IMR-90 (cell line): ENCODE measurements around the gene SLC38A3. TPM values are rescaled to one million over a fixed set of nuclear protein-coding genes. Genes with fewer than 3 reads are reported as not detected.

Experiments used
- ATAC-seq: fragments of 200-7000 bp; cut with Tn5 transposase; 2 replicates; pipeline ENCODE4 v1.9.1; 2020; ENCODE audit warnings: low read depth, mild to moderate bottlenecking, moderate library complexity
- BruUV-seq: library from RNA; stranded (reverse); fragments of 400-500 nt; replicated peaks from 2 replicates; lab custom pipeline; 2021; lab: Mats Ljungman, UMichigan
- CTCF ChIA-PET: fragments of 300-600 bp; formaldehyde crosslinking; extraction: SDS; loops from one replicate; lab custom pipeline; 2021; ENCODE audit warnings: antibody characterized with exemption; lab: Yijun Ruan, JAX
- POLR2A ChIA-PET: fragments of 300-600 bp; sonication (Branson Sonifier 250); formaldehyde crosslinking; loops from one replicate; lab custom pipeline; 2022; ENCODE audit warnings: antibody characterized with exemption; ENCODE audit not compliant: unreplicated experiment; lab: Charles Lee
- DNase-seq: peaks from one replicate; pipeline ENCODE4 v3.0.0; 2013
- H2AFZ ChIP-seq: replicated peaks from 2 replicates; pipeline ENCODE3; 2013; ENCODE audit warnings: low read length, mild to moderate bottlenecking; ENCODE audit not compliant: poor library complexity
- H2AK5ac ChIP-seq: 2 replicates; pipeline ENCODE4 v1.6.1; 2013; ENCODE audit warnings: low read depth, low read length, inconsistent platforms
- H2AK9ac ChIP-seq: replicated peaks from 2 replicates; pipeline ENCODE3; 2013; ENCODE audit warnings: mild to moderate bottlenecking, low read depth, low read length, moderate library complexity; ENCODE audit not compliant: poor library complexity
- H2BK120ac ChIP-seq: 2 replicates; pipeline ENCODE4 v1.6.1; 2013; ENCODE audit warnings: low read depth, low read length, inconsistent platforms
- H2BK15ac ChIP-seq: 3 replicates; pipeline ENCODE4 v1.6.1; 2013; ENCODE audit warnings: low read depth, low read length, inconsistent platforms
- H2BK20ac ChIP-seq: 2 replicates; pipeline ENCODE4 v1.6.1; 2013; ENCODE audit warnings: low read depth, mild to moderate bottlenecking, inconsistent platforms, low read length, moderate library complexity
- H2BK5ac ChIP-seq: 2 replicates; pipeline ENCODE4 v1.6.1; 2013; ENCODE audit warnings: mild to moderate bottlenecking, low read depth, low read length, inconsistent platforms; ENCODE audit not compliant: poor library complexity, severe bottlenecking
- H3K14ac ChIP-seq: replicated peaks from 2 replicates; pipeline ENCODE4 v1.6.1; 2013; ENCODE audit warnings: low read depth, low read length, inconsistent platforms
- H3K18ac ChIP-seq: 2 replicates; pipeline ENCODE4 v1.6.1; 2013; ENCODE audit warnings: low read depth, low read length, control low read depth
- H3K23ac ChIP-seq: 2 replicates; pipeline ENCODE4 v1.6.1; 2013; ENCODE audit warnings: low read depth, low read length, inconsistent platforms
- H3K27ac ChIP-seq: 2 replicates; pipeline ENCODE4 v1.5.1; 2013; ENCODE audit warnings: mild to moderate bottlenecking, control low read depth, low read length; ENCODE audit not compliant: insufficient read depth
- H3K27me3 ChIP-seq: 2 replicates; pipeline ENCODE4 v1.6.1; 2013; ENCODE audit warnings: low read length; ENCODE audit not compliant: control insufficient read depth, insufficient read depth
- H3K36me3 ChIP-seq: 2 replicates; pipeline ENCODE4 v1.6.1; 2013; ENCODE audit warnings: low read length, mixed read lengths; ENCODE audit not compliant: control insufficient read depth, insufficient read depth
- H3K4ac ChIP-seq: 2 replicates; pipeline ENCODE4 v1.6.1; 2013; ENCODE audit warnings: low read depth, low read length, inconsistent platforms
- H3K4me1 ChIP-seq: 2 replicates; pipeline ENCODE4 v1.6.1; 2013; ENCODE audit warnings: low read length, mixed read lengths; ENCODE audit not compliant: control insufficient read depth, insufficient read depth
- H3K4me2 ChIP-seq: 2 replicates; pipeline ENCODE4 v1.6.1; 2013; ENCODE audit warnings: low read depth, mild to moderate bottlenecking, control low read depth, low read length, moderate library complexity
- H3K4me3 ChIP-seq: 2 replicates; pipeline ENCODE4 v1.5.1; 2013; ENCODE audit warnings: low read depth, mild to moderate bottlenecking, control low read depth, low read length, moderate library complexity; ENCODE audit not compliant: insufficient read depth
- H3K56ac ChIP-seq: 2 replicates; pipeline ENCODE4 v1.6.1; 2013; ENCODE audit warnings: low read length, inconsistent platforms; ENCODE audit not compliant: insufficient read depth; ENCODE audit errors: extremely low read depth
- H3K79me1 ChIP-seq, 2 experiments: 2 replicates each; pipeline ENCODE4 v1.6.1; 2013; ENCODE audit warnings: low read length in 2 of 2, inconsistent platforms in 1 of 2, low read depth in 1 of 2
- H3K9ac ChIP-seq: 2 replicates; pipeline ENCODE4 v1.6.1; 2013; ENCODE audit warnings: low read depth, low read length, control low read depth
- H3K9me1 ChIP-seq: 2 replicates; pipeline ENCODE4 v1.6.1; 2013; ENCODE audit warnings: low read length, inconsistent platforms; ENCODE audit not compliant: insufficient read depth
- H3K9me3 ChIP-seq: 2 replicates; pipeline ENCODE4 v1.6.1; 2013; ENCODE audit warnings: low read length; ENCODE audit not compliant: control insufficient read depth, insufficient read depth
- H4K20me1 ChIP-seq: 2 replicates; pipeline ENCODE4 v1.6.1; 2013; ENCODE audit warnings: low read length, inconsistent platforms; ENCODE audit not compliant: insufficient read depth
- H4K5ac ChIP-seq: 2 replicates; pipeline ENCODE4 v1.6.1; 2013; ENCODE audit warnings: mild to moderate bottlenecking, low read depth, low read length, control low read depth
- H4K8ac ChIP-seq, 2 experiments: 2 replicates each; pipeline ENCODE4 v1.6.1; 2013; ENCODE audit warnings: low read depth in 2 of 2, low read length in 2 of 2, control low read depth in 1 of 2, inconsistent platforms in 1 of 2
- H4K91ac ChIP-seq: 2 replicates; pipeline ENCODE4 v1.6.1; 2013; ENCODE audit warnings: low read depth, low read length, inconsistent platforms; ENCODE audit not compliant: insufficient read depth
- BHLHE40 ChIP-seq: fragments of 150-350 bp; IDR thresholded peaks from 2 replicates; pipeline ENCODE4 v1.6.1; 2016; ENCODE audit warnings: mild to moderate bottlenecking, low read depth, low read length
- CEBPB ChIP-seq: IDR thresholded peaks from 2 replicates; pipeline ENCODE4 v1.6.1; 2012; ENCODE audit warnings: low read depth, low read length, improper control_type of control experiment
- MAFK ChIP-seq: IDR thresholded peaks from 2 replicates; pipeline ENCODE4 v1.6.1; 2012; ENCODE audit warnings: low read depth, low read length, improper control_type of control experiment
- MAZ ChIP-seq: IDR thresholded peaks from 2 replicates; pipeline ENCODE4 v1.6.1; 2012; ENCODE audit warnings: low read depth, mild to moderate bottlenecking, low read length, improper control_type of control experiment, moderate library complexity, borderline replicate concordance
- NFE2L2 ChIP-seq: fragments of 150-350 bp; IDR thresholded peaks from 2 replicates; pipeline ENCODE4 v1.6.1; 2016; ENCODE audit warnings: low read depth, mild to moderate bottlenecking, low read length
- RAD21 ChIP-seq: IDR thresholded peaks from 2 replicates; pipeline ENCODE4 v1.6.1; 2012; ENCODE audit warnings: low read length, improper control_type of control experiment
- SMC3 ChIP-seq: fragments of 150-350 bp; IDR thresholded peaks from 2 replicates; pipeline ENCODE4 v1.6.1; 2016; ENCODE audit warnings: low read depth, mild to moderate bottlenecking, antibody characterized with exemption, low read length, moderate library complexity
- WGBS, 2 experiments: methylation state at CpG; one replicate each; pipeline versions ENCODE4 v1.1.5 to v1.1.7; 2013; ENCODE audit warnings: missing lambda C conversion rate in 2 of 2; ENCODE audit not compliant: insufficient read length in 1 of 2; ENCODE audit errors: extremely low coverage in 2 of 2; 5-methylcytosine and 5-hydroxymethylcytosine counted together
- dilution Hi-C: fragments of 300-500 bp; cut with HindIII; formaldehyde crosslinking; loops from one replicate; pipeline ENCODE4 v1.14.3; 2018; ENCODE audit warnings: low sequenced_read_pairs; ENCODE audit not compliant: unreplicated experiment
- in situ Hi-C: fragments of 300-500 bp; cut with MboI; formaldehyde crosslinking; loops from 3 replicates; pipeline ENCODE4 v1.14.3; 2019; ENCODE audit warnings: low sequenced_read_pairs, inconsistent platforms, mixed read lengths
- intact Hi-C: fragments of 100-400 bp; cut with micrococcal nuclease; formaldehyde crosslinking; loops from 2 replicates; pipeline ENCODE4 v1.10.0; 2022
- polyA plus RNA-seq, 3 experiments: library from polyadenylated mRNA; depleted of rRNA; stranded (reverse); fragments of >200 nt; gene quantifications; 2 replicates each; pipeline ENCODE4 v1.2.3, GENCODE V29; 2012; ENCODE audit warnings: low replicate concordance in 1 of 3
- total RNA-seq: library from RNA; depleted of rRNA; stranded (reverse); fragments of >200 nt; gene quantifications from 2 replicates; pipeline ENCODE4 v1.2.3, GENCODE V29; 2012
- TF ChIP-seq, protein P1 (sequence below): fragments of 150-350 bp; IDR thresholded peaks from 2 replicates; pipeline ENCODE4 v1.6.1; 2016; ENCODE audit warnings: low read depth, mild to moderate bottlenecking, low read length, moderate library complexity, borderline replicate concordance

The SLC38A3 gene
- total and polyA plus RNA-seq, 2 of the 4 experiments (the other 2 are of a cell fraction), result 0.12 to 0.36 TPM

DNA sequence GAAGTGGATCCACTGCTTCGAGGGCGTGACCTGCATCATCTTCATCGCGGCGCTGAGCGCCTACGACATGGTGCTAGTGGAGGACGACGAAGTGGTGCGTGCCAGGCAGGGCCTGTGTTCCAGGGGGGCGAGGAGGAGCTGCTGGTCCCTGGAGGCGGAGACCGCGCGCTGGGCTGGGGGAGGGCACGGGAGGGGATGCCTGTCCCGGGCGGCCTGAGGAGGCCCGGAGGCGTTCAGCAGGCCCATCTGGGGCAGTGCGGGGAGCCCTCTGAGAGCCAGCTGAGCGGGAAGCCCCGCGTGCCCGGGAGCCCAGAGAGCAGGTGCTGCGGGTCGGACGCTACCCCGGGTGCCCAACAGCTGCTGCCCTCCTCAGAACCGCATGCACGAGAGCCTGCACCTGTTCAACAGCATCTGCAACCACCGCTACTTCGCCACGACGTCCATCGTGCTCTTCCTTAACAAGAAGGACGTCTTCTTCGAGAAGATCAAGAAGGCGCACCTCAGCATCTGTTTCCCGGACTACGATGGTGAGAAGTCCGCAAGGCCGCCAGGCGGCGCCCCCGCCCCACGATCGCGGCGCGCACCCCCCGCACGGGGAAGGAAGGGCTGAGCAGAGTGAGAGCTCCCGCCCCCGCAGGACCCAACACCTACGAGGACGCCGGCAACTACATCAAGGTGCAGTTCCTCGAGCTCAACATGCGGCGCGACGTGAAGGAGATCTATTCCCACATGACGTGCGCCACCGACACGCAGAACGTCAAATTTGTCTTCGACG is 10.8 kb upstream of the SLC38A3 start (continued):
- no peak for TF ChIP-seq NFE2L2
- TF ChIP-seq MAFK, result no peak

DNA sequence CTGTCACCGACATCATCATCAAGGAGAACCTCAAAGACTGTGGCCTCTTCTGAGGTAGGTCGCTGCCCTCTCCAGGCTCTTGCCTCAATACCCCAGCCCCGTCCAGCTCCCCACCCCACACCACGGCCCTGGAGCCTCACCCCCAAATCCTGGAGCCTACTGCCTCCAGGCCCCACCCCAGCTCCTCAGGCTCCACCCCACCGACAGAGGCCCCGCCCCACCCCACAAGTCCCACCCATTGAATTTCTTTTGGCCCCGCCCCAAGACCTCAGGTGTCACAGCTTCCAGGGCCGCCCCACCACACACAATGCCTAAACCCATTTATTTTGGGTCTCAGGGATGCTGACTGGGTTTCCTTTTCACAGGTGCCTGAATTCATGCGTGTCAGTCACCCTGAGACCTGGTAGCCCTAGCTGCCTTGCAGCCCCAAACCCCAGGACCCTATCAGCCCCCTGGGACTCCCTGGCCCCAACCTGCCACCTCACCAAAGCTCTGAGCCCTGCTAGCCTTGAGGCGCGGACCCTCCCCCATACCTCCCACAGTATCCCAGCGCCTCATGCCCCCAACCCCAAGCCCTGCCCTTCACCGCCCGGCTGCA is 10.1 kb upstream of the SLC38A3 start:
- H3K4me1 ChIP-seq, result no peaks in the 10 kb centered on the region
- H3K14ac ChIP-seq, result no peak overlapping the region
- no peak overlapping the region for H4K8ac ChIP-seq
- no peak overlapping the region for H4K91ac ChIP-seq
- ATAC-seq, result peak; percentile 35
- WGBS, 2 experiments, result 59% methylated on average over 11 of the region's 14 CpGs; no CpG with 5 or more reads in 1 of the 2 experiments
- no peak overlapping the region for H2BK5ac ChIP-seq
- dilution Hi-C loops (no loop called here), in situ Hi-C loops (loop anchor here (5.0 kb wide), 2 partner anchors 32 to 77 kb away; no protein-coding TSS in a partner anchor), intact Hi-C loops (loop anchor here (1.0 kb wide), 1 partner anchor 129 kb away; no protein-coding TSS in a partner anchor)
- peak overlapping the region; percentile 88 for H2AFZ ChIP-seq
- no peak overlapping the region for H2BK120ac ChIP-seq
- no peak overlapping the region for H2AK5ac ChIP-seq
- no peak overlapping the region for H3K4ac ChIP-seq
- H3K23ac ChIP-seq, result no peak overlapping the region
- no peak overlapping the region for H2AK9ac ChIP-seq
- peak overlapping the region; percentile 81 for H3K4me2 ChIP-seq
- H3K27ac ChIP-seq, result no peak overlapping the region
- POLR2A ChIA-PET, result interaction anchor here (0.5 kb wide), 1 partner anchor 49 kb away, joined by 3 read pairs; no protein-coding TSS in a partner anchor
- no peak overlapping the region for H4K5ac ChIP-seq
- H3K9me1 ChIP-seq, result no peaks in the 10 kb centered on the region
- peaks cover 32% of the 10 kb centered on the region for H3K27me3 ChIP-seq
- no peaks in the 10 kb centered on the region for H3K9me3 ChIP-seq
- H3K18ac ChIP-seq, result no peak overlapping the region
- H2BK20ac ChIP-seq, result no peak overlapping the region
- no TSS peak for BruUV-seq
- no peak overlapping the region for H3K56ac ChIP-seq
- CTCF ChIA-PET, result interaction anchor here (0.6 to 3.0 kb wide), 7 partner anchors 14 to 133 kb away, joined by 3 to 22 read pairs (median 4); partner anchors contain the start of gene TUSC2
- no peak for TF ChIP-seq MAFK
- TF ChIP-seq BHLHE40, result no peak
- no peak for TF ChIP-seq CEBPB
- no peak for TF ChIP-seq SMC3
- TF ChIP-seq MAZ, result no peak
- TF ChIP-seq, protein P1, sequence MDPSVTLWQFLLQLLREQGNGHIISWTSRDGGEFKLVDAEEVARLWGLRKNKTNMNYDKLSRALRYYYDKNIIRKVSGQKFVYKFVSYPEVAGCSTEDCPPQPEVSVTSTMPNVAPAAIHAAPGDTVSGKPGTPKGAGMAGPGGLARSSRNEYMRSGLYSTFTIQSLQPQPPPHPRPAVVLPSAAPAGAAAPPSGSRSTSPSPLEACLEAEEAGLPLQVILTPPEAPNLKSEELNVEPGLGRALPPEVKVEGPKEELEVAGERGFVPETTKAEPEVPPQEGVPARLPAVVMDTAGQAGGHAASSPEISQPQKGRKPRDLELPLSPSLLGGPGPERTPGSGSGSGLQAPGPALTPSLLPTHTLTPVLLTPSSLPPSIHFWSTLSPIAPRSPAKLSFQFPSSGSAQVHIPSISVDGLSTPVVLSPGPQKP, result no peak
- no peak for TF ChIP-seq NFE2L2
- TF ChIP-seq RAD21, result no peak
- H2BK15ac ChIP-seq, result no peak overlapping the region
- H4K20me1 ChIP-seq, result peaks cover 4% of the 10 kb centered on the region; the same call in 1 of the 2 replicates
- no peak overlapping the region for H3K9ac ChIP-seq
- H3K79me1 ChIP-seq, result no peaks in the 10 kb centered on the region
- H3K4me3 ChIP-seq, result peak overlapping the region; percentile 1; the same call in 1 of the 2 replicates
- DNase-seq, result no peak
- H3K36me3 ChIP-seq, result no peaks in the 10 kb centered on the region
